PC-9 (cell line): ENCODE data around the gene NECTIN1. TPM values are rescaled to one million over a fixed set of nuclear protein-coding genes. Genes with fewer than 3 reads are reported as not detected.

Experiments
- BruUV-seq: library from RNA; stranded (reverse); fragments of 400-500 nt; replicated peaks from 2 replicates; lab custom pipeline; 2021; lab: Mats Ljungman, UMichigan
- CTCF ChIA-PET: fragments of 300-600 bp; sonication (Branson Sonifier 250); formaldehyde crosslinking; loops from one replicate; lab custom pipeline; 2022; ENCODE audit warnings: antibody characterized with exemption; lab: Charles Lee
- POLR2A ChIA-PET: fragments of 300-600 bp; sonication (Branson Sonifier 250); formaldehyde crosslinking; loops from one replicate; lab custom pipeline; 2022; ENCODE audit warnings: antibody characterized with exemption; ENCODE audit not compliant: unreplicated experiment; lab: Charles Lee
- DNase-seq, 2 experiments: peaks; one replicate each; pipeline versions ENCODE4 v3.0.0 to v3.0.0-alpha.2; 2015 to 2022; ENCODE audit warnings: mixed read lengths in 1 of 2
- H2AFZ ChIP-seq: fragments of 200-600 bp; sonication (generic); 2 replicates; pipeline ENCODE4 v1.8.1; 2017; ENCODE audit warnings: antibody characterized with exemption
- H3F3A ChIP-seq: fragments of 200-600 bp; sonication (generic); 2 replicates; pipeline ENCODE4 v1.8.1; 2017; ENCODE audit warnings: antibody characterized with exemption, mild to moderate bottlenecking, low read depth; ENCODE audit not compliant: insufficient read depth
- H3K27ac ChIP-seq: fragments of 200-600 bp; sonication (generic); 2 replicates; pipeline ENCODE4 v1.6.1; 2016; ENCODE audit warnings: mixed run types
- H3K27me3 ChIP-seq: fragments of 200-600 bp; sonication (generic); 2 replicates; pipeline ENCODE4 v1.6.1; 2016; ENCODE audit warnings: low read depth, mixed run types; ENCODE audit not compliant: insufficient read depth
- H3K36me3 ChIP-seq: fragments of 200-600 bp; sonication (generic); 2 replicates; pipeline ENCODE4 v1.6.1; 2016; ENCODE audit warnings: low read depth, mixed run types
- H3K4me1 ChIP-seq: fragments of 200-600 bp; sonication (generic); replicated peaks from 2 replicates; pipeline ENCODE4 v1.6.1; 2016; ENCODE audit warnings: mixed run types; ENCODE audit not compliant: insufficient read depth
- H3K4me2 ChIP-seq: fragments of 200-600 bp; sonication (generic); 2 replicates; pipeline ENCODE4 v1.6.1; 2017; ENCODE audit warnings: mixed run types
- H3K4me3 ChIP-seq: fragments of 200-600 bp; sonication (generic); 2 replicates; pipeline ENCODE4 v1.6.1; 2016; ENCODE audit warnings: mixed run types
- H3K79me2 ChIP-seq: fragments of 200-600 bp; sonication (generic); 2 replicates; pipeline ENCODE4 v1.6.1; 2017; ENCODE audit warnings: low read depth, mixed run types
- H3K9me2 ChIP-seq: fragments of 200-600 bp; sonication (generic); 2 replicates; pipeline ENCODE4 v1.8.1; 2017; ENCODE audit warnings: mild to moderate bottlenecking; ENCODE audit not compliant: insufficient read depth
- H3K9me3 ChIP-seq: fragments of 200-600 bp; sonication (generic); 2 replicates; pipeline ENCODE4 v1.8.1; 2016; ENCODE audit warnings: low read depth; ENCODE audit not compliant: insufficient read depth
- H4K20me1 ChIP-seq: fragments of 200-600 bp; sonication (generic); 2 replicates; pipeline ENCODE4 v1.8.1; 2017; ENCODE audit not compliant: insufficient read depth
- CTCF ChIP-seq: fragments of 200-600 bp; sonication (generic); conservative IDR thresholded peaks from 2 replicates; pipeline ENCODE4 v1.6.1; 2017; ENCODE audit warnings: mixed run types, antibody characterized with exemption, mild to moderate bottlenecking, moderate library complexity
- EZH2 ChIP-seq: fragments of 200-600 bp; sonication (generic); IDR thresholded peaks from 2 replicates; pipeline ENCODE4 v1.8.0; 2017; ENCODE audit warnings: antibody characterized with exemption, low read depth
- intact Hi-C: fragments of 100-400 bp; cut with micrococcal nuclease; formaldehyde crosslinking; loops from one replicate; pipeline ENCODE4 v1.10.0; 2022; ENCODE audit not compliant: unreplicated experiment
- total RNA-seq: library from RNA; stranded (reverse); gene quantifications from 2 replicates; pipeline ENCODE4 v1.2.3, GENCODE V29; 2021

The NECTIN1 gene
- total RNA-seq, 1 experiment from 2014 or later, result 17.6 TPM

GRCh38 chr11:119637481-119637880, 91.5 kb downstream of the NECTIN1 start:
- ChIA-PET POLR2A (no interaction called here), CTCF (no interaction called here)
- Histone ChIP-seq H2AFZ (no peak overlapping the region), H3K36me3 (no peaks in the 10 kb centered on the region), H3F3A (no peaks in the 10 kb centered on the region), H3K9me2 (no peaks in the 10 kb centered on the region), H4K20me1 (no peaks in the 10 kb centered on the region), H3K27ac (no peak overlapping the region), H3K79me2 (no peaks in the 10 kb centered on the region), H3K4me3 (no peak overlapping the region), H3K27me3 (peaks cover 15% of the 10 kb centered on the region; the same call in 1 of the 2 replicates), H3K4me2 (no peak overlapping the region), H3K9me3 (no peaks in the 10 kb centered on the region), H3K4me1 (no peaks in the 10 kb centered on the region)
- DNase-seq, result no peak
- intact Hi-C loops, result no loop called here
- no TSS peak for BruUV-seq
- TF ChIP-seq CTCF, result no peak
- no peak for TF ChIP-seq EZH2

- no peak overlapping the region for H3K4me2 ChIP-seq
- no peaks in the 10 kb centered on the region for H3K36me3 ChIP-seq
- H3K4me1 ChIP-seq, result no peaks in the 10 kb centered on the region
- TF ChIP-seq EZH2 (no peak), CTCF (no peak)
- no peak overlapping the region for H2AFZ ChIP-seq
- POLR2A ChIA-PET, result no interaction called here
- no peaks in the 10 kb centered on the region for H3F3A ChIP-seq
- peaks cover 25% of the 10 kb centered on the region; the same call in 1 of the 2 replicates for H3K27me3 ChIP-seq
- H4K20me1 ChIP-seq, result no peaks in the 10 kb centered on the region
- no peaks in the 10 kb centered on the region for H3K9me2 ChIP-seq
- DNase-seq, result no peak
- H3K27ac ChIP-seq, result no peak overlapping the region
- H3K4me3 ChIP-seq, result no peak overlapping the region
- CTCF ChIA-PET, result interaction anchor here (0.6 kb wide), 1 partner anchor 534 kb away, joined by 3 read pairs; the partner anchor contains the start of gene DPAGT1
- intact Hi-C loops, result no loop called here
- no TSS peak for BruUV-seq
- no peaks in the 10 kb centered on the region for H3K9me3 ChIP-seq
- no peaks in the 10 kb centered on the region for H3K79me2 ChIP-seq
Observed at GRCh38 chr11:119635776-119636175, 93.2 kb downstream of the NECTIN1 start.

GRCh38 chr11:119635041-119635740, 93.8 kb downstream of the NECTIN1 start:
- BruUV-seq, result no TSS peak
- Histone ChIP-seq H3K79me2 (no peaks in the 10 kb centered on the region), H3K9me2 (no peaks in the 10 kb centered on the region), H3K4me3 (no peak overlapping the region), H3F3A (no peaks in the 10 kb centered on the region), H3K4me1 (no peaks in the 10 kb centered on the region), H3K27ac (no peak overlapping the region), H4K20me1 (no peaks in the 10 kb centered on the region), H2AFZ (no peak overlapping the region), H3K9me3 (no peaks in the 10 kb centered on the region), H3K4me2 (no peak overlapping the region), H3K36me3 (no peaks in the 10 kb centered on the region), H3K27me3 (peaks cover 25% of the 10 kb centered on the region; the same call in 1 of the 2 replicates)
- intact Hi-C loops, result no loop called here
- POLR2A ChIA-PET, result no interaction called here
- no peak for DNase-seq
- TF ChIP-seq EZH2, result no peak
- TF ChIP-seq CTCF, result no peak
- CTCF ChIA-PET, result interaction anchor here (0.6 kb wide), 1 partner anchor 533 kb away, joined by 3 read pairs; the partner anchor contains the start of gene DPAGT1
